GM18873 (cell line): ENCODE data around the gene PRKCSH.
"Not testable (repeated sequence)": the region's sequence is repeated elsewhere in the genome, so short reads cannot be mapped to it uniquely, and the experiment has no call there.

Experiments
- ATAC-seq: cut with Tn5 transposase; IDR thresholded peaks from one replicate; pipeline ENCODE4 v1.9.1; 2021; ENCODE audit warnings: mild to moderate bottlenecking, moderate library complexity, moderate number of reproducible peaks; ENCODE audit not compliant: unreplicated experiment, low FRiP score

The PRKCSH gene

GRCh38 chr19:11448410-11448809 is 13.0 kb downstream of the PRKCSH start:
- ATAC-seq = no peak

DNA sequence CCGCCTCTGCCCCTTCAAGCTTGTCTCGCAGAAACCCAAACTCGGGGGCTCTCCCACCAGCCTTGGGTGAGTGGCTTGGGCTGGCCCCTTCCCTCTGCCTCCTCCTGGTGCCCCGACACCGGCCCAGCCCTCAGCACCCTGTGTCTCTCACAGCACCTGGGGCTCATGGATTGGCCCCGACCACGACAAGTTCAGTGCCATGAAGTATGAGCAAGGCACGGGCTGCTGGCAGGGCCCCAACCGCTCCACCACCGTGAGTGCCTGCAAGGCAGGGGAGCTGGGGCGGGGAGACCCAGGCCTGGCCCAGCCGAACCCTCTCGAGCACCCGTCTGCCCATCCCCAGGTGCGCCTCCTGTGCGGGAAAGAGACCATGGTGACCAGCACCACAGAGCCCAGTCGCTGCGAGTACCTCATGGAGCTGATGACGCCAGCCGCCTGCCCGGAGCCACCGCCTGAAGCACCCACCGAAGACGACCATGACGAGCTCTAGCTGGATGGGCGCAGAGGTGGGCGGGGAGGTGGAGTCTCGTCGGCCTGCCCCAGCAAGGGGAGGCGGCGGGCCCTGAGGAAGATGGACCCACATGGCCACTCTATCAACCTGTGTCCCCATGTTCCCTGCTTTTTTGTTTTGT is 13.6 kb downstream of the PRKCSH start:
- ATAC-seq = no peak

DNA sequence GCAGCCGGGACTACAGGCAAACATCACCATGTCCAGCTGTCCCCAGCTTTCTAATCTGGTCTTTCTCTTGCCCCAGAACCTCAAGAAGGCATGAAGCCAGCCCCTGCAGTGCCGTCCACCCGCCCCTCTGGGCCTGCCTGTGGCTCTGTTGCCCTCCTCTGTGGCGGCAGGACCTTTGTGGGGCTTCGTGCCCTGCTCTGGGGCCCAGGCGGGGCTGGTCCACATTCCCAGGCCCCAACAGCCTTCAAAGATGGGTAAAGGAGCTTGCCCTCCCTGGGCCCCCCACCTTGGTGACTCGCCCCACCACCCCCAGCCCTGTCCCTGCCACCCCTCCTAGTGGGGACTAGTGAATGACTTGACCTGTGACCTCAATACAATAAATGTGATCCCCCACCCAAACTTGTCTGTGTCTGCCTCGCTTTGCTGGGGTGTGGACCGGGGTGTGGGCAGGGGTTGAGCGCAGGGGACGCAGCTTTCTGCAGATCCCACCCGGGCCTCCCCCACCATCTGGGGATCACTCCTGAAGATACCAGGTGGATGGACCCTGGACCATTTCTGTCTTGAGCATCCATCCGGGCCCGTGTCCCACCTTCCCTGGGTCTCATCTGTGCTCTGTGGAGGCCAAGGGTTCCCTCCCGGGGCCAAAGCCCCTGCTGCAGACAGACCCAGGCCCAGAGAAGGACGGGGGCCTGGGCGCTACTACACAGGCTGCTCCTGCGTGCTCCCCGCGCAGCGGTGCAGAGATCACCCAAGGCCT is 15.3 kb downstream of the PRKCSH start:
- ATAC-seq = no peak

DNA sequence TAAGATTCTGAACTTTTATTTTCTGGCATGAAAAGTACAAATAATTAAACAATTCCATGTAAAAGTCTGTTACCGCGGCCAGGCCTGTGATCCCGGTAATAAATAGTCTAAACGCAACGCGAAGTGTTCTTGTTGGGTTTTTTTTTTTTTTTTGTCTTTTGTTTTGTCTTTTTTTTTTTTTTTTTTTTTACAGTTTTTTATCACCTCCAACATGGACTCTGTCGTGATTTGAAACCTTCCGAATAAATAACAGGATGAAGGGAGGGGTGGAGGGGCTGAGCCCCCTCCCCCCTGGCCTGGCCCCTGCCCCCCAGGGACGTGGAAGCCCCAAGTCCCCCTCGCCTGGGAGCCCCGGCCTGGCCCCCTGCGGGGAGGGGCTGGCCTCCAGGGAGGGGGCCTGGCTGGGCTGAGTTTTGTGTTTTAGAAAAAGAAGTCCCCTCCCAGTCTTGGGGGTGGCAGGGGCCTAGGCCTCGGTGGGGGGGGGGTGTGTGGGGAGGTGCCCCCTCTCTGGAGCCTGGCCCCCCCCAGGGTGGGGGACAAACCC is 16.0 kb downstream of the PRKCSH start:
- ATAC-seq = no peak

- ATAC-seq = no peak
These were observed 16.6 kb downstream of the PRKCSH start for GRCh38 chr19:11451871-11452619.

- ATAC-seq = no peak
These were observed 17.3 kb downstream of the PRKCSH start for GRCh38 chr19:11452620-11453310.

DNA sequence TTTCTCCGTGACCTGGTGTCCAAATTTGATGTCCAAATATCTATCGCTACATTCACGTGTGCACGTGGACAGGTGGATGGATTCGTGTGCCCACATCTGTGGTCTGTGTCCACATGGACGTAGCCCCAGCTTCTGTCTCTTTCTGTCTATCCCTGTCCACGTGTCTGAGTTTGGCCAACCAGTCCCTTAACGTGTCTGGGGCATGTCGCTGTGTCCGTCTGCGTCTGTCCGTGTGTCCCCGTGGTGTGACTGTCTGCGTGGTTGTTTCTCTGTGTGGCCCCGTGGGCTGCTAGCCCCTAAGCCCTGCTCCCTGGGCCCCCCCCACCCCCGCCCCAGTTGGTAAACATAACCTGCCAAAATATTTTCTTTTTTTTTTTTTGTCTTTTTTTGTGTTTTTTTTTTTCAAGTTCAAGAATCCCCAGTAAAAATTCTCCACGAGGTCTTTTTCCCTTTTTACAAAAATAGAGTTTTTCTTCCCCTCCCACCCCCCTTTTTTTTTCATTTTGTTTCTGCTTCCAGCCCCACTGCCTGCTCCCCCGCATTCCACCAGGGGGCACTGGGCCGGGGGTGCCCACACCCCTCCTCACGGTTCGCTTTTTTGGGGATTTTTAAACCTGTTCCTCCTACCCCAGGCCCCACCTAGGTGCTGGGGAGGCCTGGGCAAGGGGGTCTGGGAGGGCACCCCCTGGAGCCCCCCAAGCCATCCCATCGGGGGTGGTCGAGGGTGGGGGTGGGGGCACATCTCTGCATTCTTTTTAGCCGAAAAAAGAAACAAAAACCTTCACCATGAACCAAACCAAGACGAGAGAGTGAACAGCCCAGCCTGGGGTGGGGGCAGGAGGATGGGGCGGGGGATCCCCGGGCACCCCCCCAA is 18.3 kb downstream of the PRKCSH start:
- ATAC-seq = no peak

DNA sequence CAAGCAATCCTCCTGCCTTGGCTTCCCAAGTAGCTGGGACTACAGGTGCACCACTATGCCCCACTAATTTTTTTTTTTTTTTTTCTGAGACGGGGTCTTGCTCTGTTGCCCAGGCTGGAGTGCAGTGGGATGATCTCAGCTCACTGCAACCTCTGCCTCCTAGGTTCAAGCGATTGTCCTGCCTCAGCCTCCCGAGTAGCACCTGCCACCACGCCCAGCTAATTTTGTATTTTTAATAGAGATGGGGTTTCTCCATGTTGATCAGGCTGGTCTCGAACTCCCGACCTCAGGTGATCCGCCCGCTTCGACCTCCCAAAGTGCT is 19.8 kb downstream of the PRKCSH start:
- not testable (repeated sequence) for ATAC-seq

GRCh38 chr19:11456659-11457058 is 21.2 kb downstream of the PRKCSH start:
- no peak for ATAC-seq

GRCh38 chr19:11457115-11457514 is 21.7 kb downstream of the PRKCSH start:
- no peak for ATAC-seq

- no peak for ATAC-seq
These were observed 22.4 kb downstream of the PRKCSH start for GRCh38 chr19:11457831-11458230.

- ATAC-seq = no peak
These were observed 22.9 kb downstream of the PRKCSH start for GRCh38 chr19:11458236-11458900.

GRCh38 chr19:11458912-11459311 is 23.5 kb downstream of the PRKCSH start:
- ATAC-seq = not testable (repeated sequence)

- no peak for ATAC-seq
These were observed 24.8 kb downstream of the PRKCSH start for GRCh38 chr19:11460207-11460606.

DNA sequence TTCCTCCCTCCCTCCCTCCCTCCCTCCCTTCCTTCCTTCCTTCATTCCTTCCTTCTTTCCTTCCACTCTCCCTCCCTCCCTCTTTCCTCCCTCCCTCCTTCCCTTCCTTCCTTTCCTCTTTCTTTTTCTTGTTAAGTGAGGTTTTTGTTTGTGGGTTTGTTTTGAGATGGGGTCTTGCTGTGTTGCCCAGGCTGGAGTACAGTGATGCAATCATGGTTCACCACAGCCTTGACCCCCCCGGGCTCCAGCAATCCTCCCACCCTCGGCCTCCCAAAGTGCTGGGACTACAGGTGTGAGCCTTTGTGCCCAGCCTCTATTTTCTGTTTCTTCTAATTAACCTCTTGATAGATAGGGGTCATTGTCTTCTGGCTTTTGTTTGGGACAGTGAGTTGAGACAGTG is 26.0 kb downstream of the PRKCSH start:
- no peak for ATAC-seq

GRCh38 chr19:11463391-11463790 is 28.0 kb downstream of the PRKCSH start:
- ATAC-seq = no peak

DNA sequence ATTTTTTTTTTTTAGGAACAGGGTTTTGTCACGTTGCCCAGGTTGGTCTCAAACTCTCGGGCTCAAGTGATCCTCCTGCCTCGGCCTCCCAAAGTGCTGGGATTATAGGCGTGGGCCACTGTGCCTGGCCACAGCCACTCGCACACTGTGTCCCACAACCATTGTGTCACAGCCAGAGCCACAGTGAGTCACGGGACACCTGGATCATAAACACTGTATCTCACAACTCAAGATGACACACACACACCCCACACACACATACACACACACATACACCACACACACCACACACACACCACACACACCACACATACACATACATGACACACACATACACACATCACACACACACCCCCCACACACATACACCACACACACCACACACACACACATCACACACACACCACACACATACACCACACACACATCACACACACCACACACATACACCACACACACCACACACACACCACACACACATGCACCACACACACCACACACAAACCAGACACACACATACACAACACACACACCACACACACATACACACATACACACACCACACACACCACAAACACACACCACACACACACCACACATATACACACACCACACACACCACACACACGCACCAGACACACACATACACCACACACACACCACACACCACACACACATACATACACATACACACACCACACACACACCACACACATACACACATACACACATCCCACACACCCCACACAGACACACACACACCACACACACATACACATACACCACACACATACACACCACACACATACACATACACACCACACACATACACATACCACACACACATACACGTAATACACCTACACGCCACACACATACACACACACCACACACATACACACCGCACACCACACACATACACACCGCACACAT is 29.2 kb downstream of the PRKCSH start:
- ATAC-seq = no peak

GRCh38 chr19:11465600-11465999 is 30.2 kb downstream of the PRKCSH start:
- ATAC-seq = no peak
